Renal pelvis (tissue), 4 donors: ENCODE measurements around the gene TRIM47. TPM values are rescaled to one million over a fixed set of nuclear protein-coding genes. Genes with fewer than 3 reads are reported as not detected.

ENCODE experiments used
- DNase-seq: peaks from one replicate; pipeline ENCODE4 v3.0.0-alpha.2; 2013
- polyA plus RNA-seq, 3 donors: library from polyadenylated mRNA; unstranded; fragments of 120-200 nt; gene quantifications; one replicate each; pipeline ENCODE4 v1.2.1, GENCODE V29; 2013; ENCODE audit not compliant: insufficient read length in 3 of 3

TRIM47 gene
- polyA plus RNA-seq, 3 donors = 7.5 to 9.5 (median 7.8) TPM

GRCh38 chr17:75832652-75833400 lies 45.6 kb downstream of the TRIM47 start:
- no peak for DNase-seq

GRCh38 chr17:75832164-75832651 lies 46.2 kb downstream of the TRIM47 start:
- no peak for DNase-seq

GRCh38 chr17:75831032-75831571 lies 47.3 kb downstream of the TRIM47 start:
- DNase-seq = no peak

GRCh38 chr17:75830164-75831031 lies 48.0 kb downstream of the TRIM47 start:
- no peak for DNase-seq

- no peak for DNase-seq
Measured at GRCh38 chr17:75829747-75830146, 48.6 kb downstream of the TRIM47 start.

- DNase-seq = no peak
Measured at GRCh38 chr17:75828741-75829140, 49.6 kb downstream of the TRIM47 start.

- DNase-seq = no peak
Measured at GRCh38 chr17:75828076-75828400, 50.3 kb downstream of the TRIM47 start.

- DNase-seq = peak; percentile 54
Measured at GRCh38 chr17:75827308-75828075, 50.9 kb downstream of the TRIM47 start.

- DNase-seq = no peak
Measured at GRCh38 chr17:75826561-75827307, 51.6 kb downstream of the TRIM47 start.

GRCh38 chr17:75825748-75826370 lies 52.5 kb downstream of the TRIM47 start:
- no peak for DNase-seq

GRCh38 chr17:75825149-75825552 lies 53.2 kb downstream of the TRIM47 start:
- DNase-seq = no peak

- no peak for DNase-seq
Measured at GRCh38 chr17:75824666-75825065, 53.7 kb downstream of the TRIM47 start.

Other genes starting within 250 kb of the TRIM47 start
- gene SMIM5, start 245.1 kb downstream of the TRIM47 start, polyA plus RNA-seq = 1 to 10 TPM; 6.6 to 9.2 (median 8.1) TPM
- 10 to 100 TPM; 43.5 to 62.4 (median 55.2) TPM for gene RECQL5, start 211.4 kb downstream of the TRIM47 start, polyA plus RNA-seq
- gene SAP30BP, start 211.2 kb downstream of the TRIM47 start, polyA plus RNA-seq = 100 to 1,000 TPM in 1 of 3 donors, 10 to 100 TPM in 2; 92.2 to 104 (median 98.5) TPM
- 10 to 100 TPM; 12.5 to 17.1 (median 16.2) TPM for gene ITGB4, start 157.1 kb downstream of the TRIM47 start, polyA plus RNA-seq
- 10 to 100 TPM; 33.7 to 40.4 (median 38.3) TPM for gene GALK1, start 113.4 kb downstream of the TRIM47 start, polyA plus RNA-seq
- gene UNK, start 93.8 kb downstream of the TRIM47 start, polyA plus RNA-seq = 10 to 100 TPM; 42.3 to 55.1 (median 46.7) TPM
- 1 to 10 TPM; 4.8 to 6.6 (median 6.3) TPM for gene UNC13D, start 34.2 kb downstream of the TRIM47 start, polyA plus RNA-seq
- gene WBP2, start 23.2 kb downstream of the TRIM47 start, polyA plus RNA-seq = 10 to 100 TPM; 82.9 to 89.7 (median 88.1) TPM
- gene TRIM65, start 18.4 kb upstream of the TRIM47 start, polyA plus RNA-seq = 10 to 100 TPM; 14.6 to 16.7 (median 16.3) TPM
- gene MRPL38, start 26.3 kb upstream of the TRIM47 start, polyA plus RNA-seq = 100 to 1,000 TPM in 1 of 3 donors, 10 to 100 TPM in 2; 91.2 to 114 (median 97.4) TPM
- 10 to 100 TPM in 2 of 3 donors, 1 to 10 TPM in 1; 9.7 to 13.3 (median 13.1) TPM for gene FBF1, start 62.5 kb upstream of the TRIM47 start, polyA plus RNA-seq
- gene ACOX1, start 100.6 kb upstream of the TRIM47 start, polyA plus RNA-seq = 10 to 100 TPM; 30.1 to 42.2 (median 35.1) TPM
- gene TEN1, start 100.7 kb upstream of the TRIM47 start, polyA plus RNA-seq = 10 to 100 TPM; 23.5 to 27.0 (median 25.5) TPM
- 10 to 100 TPM; 17.4 to 23.0 (median 21.9) TPM for gene CDK3, start 122.3 kb upstream of the TRIM47 start, polyA plus RNA-seq
- 10 to 100 TPM; 24.4 to 25.9 (median 25.4) TPM for gene EVPL, start 148.7 kb upstream of the TRIM47 start, polyA plus RNA-seq
- gene SRP68, start 193.9 kb upstream of the TRIM47 start, polyA plus RNA-seq = 100 to 1,000 TPM in 2 of 3 donors, 10 to 100 TPM in 1; 97.6 to 109 (median 106) TPM
- under 1 TPM; 0.24 to 0.87 (median 0.33) TPM for gene GALR2, start 196.2 kb upstream of the TRIM47 start, polyA plus RNA-seq
- 10 to 100 TPM; 13.4 to 30.9 (median 27.1) TPM for gene ZACN, start 200.6 kb upstream of the TRIM47 start, polyA plus RNA-seq
- gene EXOC7, start 225.2 kb upstream of the TRIM47 start, polyA plus RNA-seq = 100 to 1,000 TPM; 141 to 194 (median 166) TPM